GM12874 (cell line): ENCODE measurements around the gene NKAIN4.

Experiments
- TF ChIP-seq, protein P1 (sequence below): IDR thresholded peaks from 2 replicates; pipeline ENCODE4 v1.5.1; 2011; ENCODE audit warnings: low read depth, mild to moderate bottlenecking, control low read depth, low read length, moderate library complexity; ENCODE audit not compliant: insufficient read depth

The NKAIN4 gene

DNA sequence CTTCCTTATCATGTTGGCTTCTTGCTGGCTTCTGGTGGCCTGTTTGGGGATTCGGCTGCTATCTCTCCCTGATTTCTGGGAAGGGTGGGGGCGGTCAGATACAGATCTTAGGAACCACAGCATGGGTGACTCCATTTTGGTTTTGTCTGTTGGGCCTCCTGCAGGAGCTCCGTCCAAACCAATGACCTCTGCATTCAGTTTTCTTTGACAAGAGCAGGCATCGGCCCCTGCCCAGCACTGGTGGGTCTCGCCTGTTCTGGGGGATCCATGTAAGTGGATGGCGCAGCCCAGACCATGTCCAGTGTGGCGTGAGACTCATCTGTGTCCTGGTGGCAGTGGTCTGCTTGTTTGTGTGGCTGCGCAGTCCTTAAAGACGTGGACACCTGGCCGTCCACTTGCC lies 9.7 kb upstream of the NKAIN4 start:
- TF ChIP-seq, protein P1, sequence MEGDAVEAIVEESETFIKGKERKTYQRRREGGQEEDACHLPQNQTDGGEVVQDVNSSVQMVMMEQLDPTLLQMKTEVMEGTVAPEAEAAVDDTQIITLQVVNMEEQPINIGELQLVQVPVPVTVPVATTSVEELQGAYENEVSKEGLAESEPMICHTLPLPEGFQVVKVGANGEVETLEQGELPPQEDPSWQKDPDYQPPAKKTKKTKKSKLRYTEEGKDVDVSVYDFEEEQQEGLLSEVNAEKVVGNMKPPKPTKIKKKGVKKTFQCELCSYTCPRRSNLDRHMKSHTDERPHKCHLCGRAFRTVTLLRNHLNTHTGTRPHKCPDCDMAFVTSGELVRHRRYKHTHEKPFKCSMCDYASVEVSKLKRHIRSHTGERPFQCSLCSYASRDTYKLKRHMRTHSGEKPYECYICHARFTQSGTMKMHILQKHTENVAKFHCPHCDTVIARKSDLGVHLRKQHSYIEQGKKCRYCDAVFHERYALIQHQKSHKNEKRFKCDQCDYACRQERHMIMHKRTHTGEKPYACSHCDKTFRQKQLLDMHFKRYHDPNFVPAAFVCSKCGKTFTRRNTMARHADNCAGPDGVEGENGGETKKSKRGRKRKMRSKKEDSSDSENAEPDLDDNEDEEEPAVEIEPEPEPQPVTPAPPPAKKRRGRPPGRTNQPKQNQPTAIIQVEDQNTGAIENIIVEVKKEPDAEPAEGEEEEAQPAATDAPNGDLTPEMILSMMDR: no peak

- TF ChIP-seq, protein P1: no peak
Observed at GRCh38 chr20:63262836-63263235, 8.6 kb upstream of the NKAIN4 start.

DNA sequence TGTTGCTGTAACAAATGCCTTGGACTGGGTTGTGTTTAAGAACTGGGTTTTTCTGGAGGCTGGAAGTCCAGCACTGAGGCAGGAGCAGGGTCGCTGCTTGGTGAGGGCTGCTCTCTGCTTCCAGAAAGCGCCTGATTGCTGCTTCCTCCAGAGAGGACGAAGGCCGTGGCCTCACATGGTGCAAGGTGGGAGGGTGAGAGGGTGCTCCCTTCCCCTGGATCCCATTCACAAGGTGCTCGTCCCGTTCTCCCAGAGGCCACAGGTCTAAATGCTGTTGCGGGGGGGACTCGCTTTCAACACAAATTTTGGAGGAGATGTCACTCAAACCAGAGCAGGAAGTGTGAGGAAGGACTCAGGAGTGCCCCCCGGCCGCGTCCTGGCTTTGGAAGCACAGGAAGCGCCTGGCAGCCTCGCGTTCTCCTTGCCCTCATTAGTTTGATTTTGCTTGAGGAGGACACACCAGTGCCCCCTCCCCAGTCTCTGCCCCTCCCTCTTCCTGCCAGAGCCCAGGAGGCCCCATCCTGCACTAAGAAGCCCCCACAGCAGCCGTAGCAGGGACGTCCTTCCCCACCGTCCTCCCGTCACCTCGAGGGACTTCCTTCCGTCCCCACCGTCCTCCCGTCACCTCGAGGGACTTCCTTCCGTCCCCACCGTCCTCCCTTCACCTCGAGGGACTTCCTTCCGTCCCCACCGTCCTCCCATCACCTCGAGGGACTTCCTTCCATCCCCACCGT lies 7.7 kb upstream of the NKAIN4 start:
- TF ChIP-seq, protein P1: no peak

GRCh38 chr20:63261060-63261794 lies 7.0 kb upstream of the NKAIN4 start:
- TF ChIP-seq, protein P1: no peak

DNA sequence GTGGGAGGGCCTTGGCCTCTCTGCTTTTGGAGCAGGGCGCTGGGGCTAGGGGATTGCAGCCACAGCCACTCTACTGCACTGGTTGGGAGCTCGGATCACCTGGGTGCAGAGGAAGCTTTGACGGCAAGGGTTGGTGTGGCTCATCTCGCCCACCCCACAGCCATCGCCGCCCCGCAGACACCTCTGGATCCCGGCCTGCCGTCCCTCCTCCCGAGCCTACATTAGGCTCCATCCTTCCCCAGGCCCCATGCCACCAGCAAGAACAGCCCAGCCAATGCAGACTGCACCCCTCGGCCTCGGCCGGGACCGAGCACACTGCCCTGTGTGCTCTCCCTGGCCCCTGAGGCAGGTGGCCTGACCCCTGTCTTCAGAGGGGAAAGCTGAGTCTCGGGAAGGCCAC lies 6.3 kb upstream of the NKAIN4 start:
- TF ChIP-seq, protein P1: no peak

DNA sequence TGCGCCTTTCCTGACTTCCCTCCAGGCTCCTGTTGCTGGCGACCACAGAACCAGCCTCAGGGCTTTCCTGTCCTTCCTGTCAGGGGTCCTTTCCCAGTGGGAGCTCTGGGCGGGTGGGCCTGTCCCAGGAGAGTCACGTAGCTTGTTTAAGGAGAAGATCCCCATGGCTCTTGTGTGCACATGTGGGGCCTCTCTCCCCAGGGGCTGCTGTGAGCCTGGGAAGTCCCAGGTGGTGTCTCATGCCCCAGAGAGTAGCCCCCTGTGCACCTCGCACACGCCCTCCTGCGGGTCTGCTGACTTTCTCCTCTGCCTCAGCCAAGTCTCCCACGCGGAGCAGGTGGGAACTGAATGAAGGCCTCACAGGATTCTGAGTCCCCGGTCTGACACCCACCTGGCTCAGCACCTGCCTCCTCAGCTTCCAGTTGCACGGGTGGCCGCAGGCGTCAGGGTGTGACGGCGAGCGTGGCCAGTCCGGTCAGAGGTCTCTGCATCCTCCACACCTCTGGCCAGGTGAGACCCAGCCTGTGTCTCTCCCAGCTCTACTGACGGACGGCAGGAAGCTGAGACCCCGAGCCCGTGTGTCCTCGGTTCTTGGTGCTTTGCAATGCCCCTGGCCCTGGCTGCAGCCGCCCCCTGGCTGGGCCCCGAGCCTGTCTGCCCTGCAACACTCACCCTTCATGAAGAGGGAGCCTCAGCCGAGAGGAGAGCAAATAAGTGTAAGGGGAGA lies 5.6 kb upstream of the NKAIN4 start:
- TF ChIP-seq, protein P1: no peak

- TF ChIP-seq, protein P1: no peak
Observed at GRCh38 chr20:63258781-63259180, 4.5 kb upstream of the NKAIN4 start.
